Adrenal gland (tissue), 12 donors: ENCODE measurements around the gene ATP1A1. TPM values are rescaled to one million over a fixed set of nuclear protein-coding genes. Genes with fewer than 3 reads are reported as not detected.

ENCODE experiments used
- DNase-seq, 7 donors: peaks; one replicate each; pipeline ENCODE4 v3.0.0-alpha.2; 2019 to 2020
- H3K27ac ChIP-seq, 5 donors: fragments of 200-600 bp; sonication (generic) in 4 of 5; 1 replicate in 3 of 5; 2 replicates in 2 of 5; pipeline versions ENCODE4 v1.5.1 to v1.8.0; 2016 to 2020; ENCODE audit warnings: mild to moderate bottlenecking in 1 of 5
- H3K27me3 ChIP-seq: fragments of 200-600 bp; 2 replicates; pipeline ENCODE4 v1.8.0; 2021
- H3K36me3 ChIP-seq, 2 donors: fragments of 200-600 bp; replicated peaks in 1 of 2; 1 replicate in 1 of 2; 2 replicates in 1 of 2; pipeline versions ENCODE4 v1.5.1 to v1.8.0; 2018 to 2022
- H3K4me1 ChIP-seq, 2 donors: fragments of 200-600 bp; replicated peaks in 1 of 2; 1 replicate in 1 of 2; 2 replicates in 1 of 2; pipeline versions ENCODE4 v1.5.1 to v1.8.0; 2018 to 2021
- H3K4me3 ChIP-seq, 4 donors: fragments of 200-600 bp; sonication (generic) in 3 of 4; one replicate each; pipeline ENCODE4 v1.5.1; 2016 to 2018
- H3K9me3 ChIP-seq, 3 donors: fragments of 200-600 bp; sonication (generic) in 1 of 3; replicated peaks in 1 of 3; 1 replicate in 2 of 3; 2 replicates in 1 of 3; pipeline versions ENCODE4 v1.5.1 to v1.8.0; 2016 to 2021
- POLR2A ChIP-seq, 2 donors: fragments of 450-650 bp; IDR thresholded peaks; one replicate each; pipeline ENCODE4 v1.6.1; 2017; ENCODE audit warnings: antibody characterized with exemption in 2 of 2, mild to moderate bottlenecking in 2 of 2, moderate library complexity in 1 of 2
- WGBS, 4 donors: extraction: QIAGEN DNeasy Blood & Tissue Kit in 2 of 4; methylation state at CpG; one replicate each; pipeline versions ENCODE4 v1.1.5 to v1.1.7; 2013 to 2017; 5-methylcytosine and 5-hydroxymethylcytosine counted together
- intact Hi-C, 2 donors: fragments of 100-400 bp; cut with DNase I; formaldehyde crosslinking; loops; one replicate each; pipeline versions ENCODE4 v1.14.1 to v1.15.0; 2022 to 2023
- polyA plus RNA-seq, 3 donors: library from polyadenylated mRNA; stranded (reverse); fragments of 200-250 nt in 2 of 3; fragments of 350-450 nt in 1 of 3; fragmentation: Illumina TruSeq in 1 of 3; extraction: RNeasy Lipid Tissue Mini Kit (QIAGEN cat#74804) in 1 of 3; gene quantifications; one replicate each; pipeline ENCODE4 v1.2.3, GENCODE V29; 2013 to 2014
- total RNA-seq, 9 donors: library from RNA; depleted of rRNA in 4 of 9; stranded (reverse); fragments of >200 nt in 4 of 9; fragments of 120-200 nt in 1 of 9; fragmentation: NEBNext Ultra II Directional in 1 of 9; extraction: Animal tissue kit (Norgen Biotek cat#: 25700) in 1 of 9; gene quantifications; one replicate each; pipeline versions ENCODE4 v1.1.0 to v1.2.4, GENCODE V29; 2013 to 2023
- TF ChIP-seq, protein P1 (sequence below), 6 experiments: fragments of 450-650 bp in 4 of 6; fragments of 200-600 bp in 2 of 6; sonication (generic) in 1 of 6; IDR thresholded peaks; 1 replicate in 5 of 6; 2 replicates in 1 of 6; pipeline versions ENCODE4 v1.5.1 to v1.8.0; 2016 to 2021; ENCODE audit warnings: antibody characterized with exemption in 6 of 6, mild to moderate bottlenecking in 2 of 6, moderate library complexity in 1 of 6
- donor health status: healthy with polysubstance abuse.
- donor health status: Bipolar disorder and iron deficiency.
- donor health status: DM: yes; HTN: yes; CAD: no.
- donor health status: DM: no; HTN: no; CAD: no.
- donor health status: DM: no; HTN: no; CAD: no.
- donor health status: DM: yes; HTN: yes; CAD: no.

The ATP1A1 gene
- total and polyA plus RNA-seq, 12 donors, result 60.7 to 377 (median 222) TPM

- intact Hi-C loops, result no loop called here
- TF ChIP-seq POLR2A (IDR thresholded peaks at IDR 0.05), result no peak
- TF ChIP-seq, protein P1, sequence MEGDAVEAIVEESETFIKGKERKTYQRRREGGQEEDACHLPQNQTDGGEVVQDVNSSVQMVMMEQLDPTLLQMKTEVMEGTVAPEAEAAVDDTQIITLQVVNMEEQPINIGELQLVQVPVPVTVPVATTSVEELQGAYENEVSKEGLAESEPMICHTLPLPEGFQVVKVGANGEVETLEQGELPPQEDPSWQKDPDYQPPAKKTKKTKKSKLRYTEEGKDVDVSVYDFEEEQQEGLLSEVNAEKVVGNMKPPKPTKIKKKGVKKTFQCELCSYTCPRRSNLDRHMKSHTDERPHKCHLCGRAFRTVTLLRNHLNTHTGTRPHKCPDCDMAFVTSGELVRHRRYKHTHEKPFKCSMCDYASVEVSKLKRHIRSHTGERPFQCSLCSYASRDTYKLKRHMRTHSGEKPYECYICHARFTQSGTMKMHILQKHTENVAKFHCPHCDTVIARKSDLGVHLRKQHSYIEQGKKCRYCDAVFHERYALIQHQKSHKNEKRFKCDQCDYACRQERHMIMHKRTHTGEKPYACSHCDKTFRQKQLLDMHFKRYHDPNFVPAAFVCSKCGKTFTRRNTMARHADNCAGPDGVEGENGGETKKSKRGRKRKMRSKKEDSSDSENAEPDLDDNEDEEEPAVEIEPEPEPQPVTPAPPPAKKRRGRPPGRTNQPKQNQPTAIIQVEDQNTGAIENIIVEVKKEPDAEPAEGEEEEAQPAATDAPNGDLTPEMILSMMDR (IDR thresholded peaks at IDR 0.05), result no peak
- Histone ChIP-seq H3K27me3 (no peaks in the 10 kb centered on the region), H3K4me3 (no peak overlapping the region), H3K27ac (no peak overlapping the region), H3K9me3 (no peaks in the 10 kb centered on the region), H3K4me1 (no peaks in the 10 kb centered on the region), H3K36me3 (no peaks in the 10 kb centered on the region)
- WGBS, 4 donors, result 57 to 80% (median 75%) methylated on average over 4 of the region's 4 CpGs
- no peak for DNase-seq
These were observed 42.7 kb upstream of the ATP1A1 start for GRCh38 chr1:116330342-116330652.

- Histone ChIP-seq H3K4me1 (no peaks in the 10 kb centered on the region), H3K27me3 (no peaks in the 10 kb centered on the region), H3K36me3 (no peaks in the 10 kb centered on the region), H3K27ac (no peak overlapping the region), H3K4me3 (no peak overlapping the region), H3K9me3 (no peaks in the 10 kb centered on the region)
- intact Hi-C loops, result no loop called here
- TF ChIP-seq POLR2A (IDR thresholded peaks at IDR 0.05), result no peak
- TF ChIP-seq, protein P1 (IDR thresholded peaks at IDR 0.05), result no peak
- no peak for DNase-seq
These were observed 42.2 kb upstream of the ATP1A1 start for GRCh38 chr1:116330846-116331245.

DNA sequence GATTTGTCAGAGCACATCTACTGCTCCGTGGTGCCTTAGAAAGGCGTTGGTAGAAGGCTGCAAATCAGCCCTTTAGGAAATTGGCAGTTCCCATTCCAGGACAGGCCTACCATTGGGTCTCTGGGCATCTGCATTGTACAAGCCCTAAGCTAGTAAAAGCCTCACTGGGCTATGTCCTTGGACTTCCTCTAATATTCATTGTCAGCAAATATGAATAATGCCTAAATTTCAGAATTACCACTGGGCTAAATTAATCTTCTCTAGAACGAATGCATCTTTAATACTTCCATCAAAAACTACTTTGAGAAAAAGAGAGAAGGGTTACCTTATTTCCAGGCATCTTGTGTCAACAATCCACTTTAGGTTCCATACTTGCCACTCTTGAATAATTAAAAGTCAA, 41.5 kb upstream of the ATP1A1 start:
- no peak for TF ChIP-seq POLR2A (IDR thresholded peaks at IDR 0.05)
- TF ChIP-seq, protein P1 (IDR thresholded peaks at IDR 0.05), result no peak
- Histone ChIP-seq H3K27me3 (no peaks in the 10 kb centered on the region), H3K4me1 (no peaks in the 10 kb centered on the region), H3K36me3 (no peaks in the 10 kb centered on the region), H3K4me3 (no peak overlapping the region), H3K27ac (no peak overlapping the region), H3K9me3 (no peaks in the 10 kb centered on the region)
- WGBS, 4 donors, result 81 to 90% (median 83%) methylated on average over 3 of the region's 3 CpGs
- DNase-seq, result no peak
- intact Hi-C loops, result no loop called here

DNA sequence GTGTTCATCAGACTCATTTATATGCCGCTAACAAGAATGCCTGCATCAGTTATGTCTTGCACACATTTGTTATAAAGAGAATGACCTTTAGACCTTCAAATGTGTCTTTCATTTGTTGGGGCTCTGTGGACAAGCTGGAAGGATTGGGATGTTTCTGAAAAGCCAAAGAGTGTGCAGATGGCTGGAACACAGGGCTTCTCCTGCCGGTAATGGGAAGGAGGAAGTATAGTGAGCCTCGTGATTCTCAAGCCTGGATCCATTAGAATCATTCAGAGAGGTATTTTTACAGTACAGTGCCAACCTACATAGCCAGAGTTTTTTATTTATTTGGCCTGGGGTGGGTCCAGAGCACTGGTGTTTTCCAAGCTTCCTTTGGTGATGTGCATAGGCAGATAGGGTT, 40.6 kb upstream of the ATP1A1 start:
- Histone ChIP-seq H3K4me1 (no peaks in the 10 kb centered on the region), H3K27me3 (no peaks in the 10 kb centered on the region), H3K27ac (no peak overlapping the region), H3K9me3 (no peaks in the 10 kb centered on the region), H3K4me3 (no peak overlapping the region), H3K36me3 (no peaks in the 10 kb centered on the region)
- intact Hi-C loops, result no loop called here
- no peak for DNase-seq
- TF ChIP-seq POLR2A (IDR thresholded peaks at IDR 0.05), result no peak
- TF ChIP-seq, protein P1 (IDR thresholded peaks at IDR 0.05), result no peak
- WGBS, 4 donors, result 82 to 90% (median 87%) methylated on average over 3 of the region's 3 CpGs
